ENCODE measurements around the gene PRKAG2.
"Not testable (repeated sequence)": the region's sequence is repeated elsewhere in the genome, so short reads cannot be mapped to it uniquely, and the experiment has no call there.

Gene PRKAG2

DNA sequence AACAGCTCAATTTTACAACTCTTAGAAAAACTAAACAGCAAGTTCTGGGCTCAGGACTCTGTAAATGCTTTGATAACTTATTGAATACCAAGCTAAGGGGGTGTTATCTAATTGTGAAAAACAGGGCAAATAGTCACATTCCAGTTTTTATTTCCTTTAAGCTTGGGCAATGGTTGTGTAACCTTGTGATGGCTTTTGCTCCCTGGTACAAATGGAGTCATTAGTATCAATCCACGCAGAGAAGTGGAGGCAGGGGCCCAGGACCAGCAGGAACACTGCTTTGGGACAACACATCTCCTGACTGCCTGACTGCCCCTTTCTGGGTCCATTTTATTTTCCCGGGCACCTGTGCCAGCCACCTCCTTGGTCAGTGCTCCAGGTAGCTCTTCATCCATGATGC, 5.8 kb upstream of the PRKAG2 start:
- Histone ChIP-seq H3K27ac (ENCODE audit: low read depth, low read length) (no peak overlapping the region), H3K4me3 (ENCODE audit: low read depth, low read length) (no peak overlapping the region), H3K27me3 (ENCODE audit: control insufficient read depth, insufficient read depth, low read length) (peaks cover 75% of the 10 kb centered on the region), H3K4me1 (ENCODE audit: control insufficient read depth, insufficient read depth, low read length) (peaks cover 7% of the 10 kb centered on the region), H3K9me3 (ENCODE audit: control insufficient read depth, insufficient read depth, low read depth, low read length) (no peaks in the 10 kb centered on the region), H3K36me3 (ENCODE audit: control insufficient read depth, insufficient read depth, low read length) (no peaks in the 10 kb centered on the region), H3K9ac (ENCODE audit: low read length) (no peak overlapping the region)

GRCh38 chr7:151880688-151881087, 3.8 kb upstream of the PRKAG2 start:
- H3K36me3 ChIP-seq (ENCODE audit: control insufficient read depth, insufficient read depth, low read length): no peaks in the 10 kb centered on the region
- no peak overlapping the region for H3K9ac ChIP-seq (ENCODE audit: low read length)
- peaks cover 7% of the 10 kb centered on the region for H3K4me1 ChIP-seq (ENCODE audit: control insufficient read depth, insufficient read depth, low read length)
- H3K27me3 ChIP-seq (ENCODE audit: control insufficient read depth, insufficient read depth, low read length): peaks cover 77% of the 10 kb centered on the region
- H3K4me3 ChIP-seq (ENCODE audit: low read depth, low read length): no peak overlapping the region
- H3K9me3 ChIP-seq (ENCODE audit: control insufficient read depth, insufficient read depth, low read depth, low read length): no peaks in the 10 kb centered on the region
- H3K27ac ChIP-seq (ENCODE audit: low read depth, low read length): no peak overlapping the region

DNA sequence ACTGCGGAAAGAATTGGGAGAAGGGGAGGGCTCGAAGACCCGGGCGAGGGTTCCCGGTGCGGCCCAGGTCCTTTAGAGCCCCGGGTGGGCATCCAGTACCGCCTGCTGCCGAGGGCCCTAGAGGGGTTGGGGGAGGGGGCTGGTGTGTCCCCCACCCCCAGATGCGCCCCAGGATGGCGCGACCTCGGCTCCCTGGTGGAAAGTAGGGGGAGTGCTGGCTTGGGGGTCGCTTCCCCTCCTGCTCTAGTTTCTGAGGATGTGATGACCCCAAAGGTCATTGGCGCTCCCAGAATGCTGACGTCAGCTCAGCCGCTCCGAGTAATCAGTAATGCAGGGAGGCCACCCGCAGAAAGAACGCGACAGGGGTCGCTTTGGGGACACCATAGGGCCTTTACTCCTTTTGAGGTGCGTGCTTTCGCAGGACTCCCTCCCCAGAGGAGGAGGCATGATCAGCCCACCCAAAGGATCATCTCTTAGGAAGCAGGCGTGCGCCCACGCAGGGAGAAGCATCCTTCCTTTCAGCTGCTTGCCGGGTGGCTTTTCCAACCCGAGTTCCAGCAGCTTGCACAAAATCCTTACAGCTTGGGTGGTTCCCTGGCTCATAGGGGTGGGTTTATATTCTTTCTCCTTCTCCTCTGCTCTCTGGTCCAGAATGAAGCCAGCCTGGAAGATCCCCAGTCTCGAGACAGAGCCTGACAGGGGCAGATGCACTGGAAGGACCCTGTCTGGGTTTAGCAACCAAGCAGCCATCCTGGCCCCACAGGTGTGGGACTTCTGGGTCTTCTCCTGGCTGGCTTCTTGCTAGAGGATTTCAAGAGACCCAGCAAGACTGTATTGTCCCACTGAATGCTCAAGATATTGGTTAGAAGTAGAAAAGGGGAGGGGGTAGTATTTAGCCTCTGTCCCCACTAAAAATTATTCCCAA, 1.3 kb upstream of the PRKAG2 start:
- Histone ChIP-seq H3K27me3 (ENCODE audit: control insufficient read depth, insufficient read depth, low read length) (peaks cover 66% of the 10 kb centered on the region), H3K9me3 (ENCODE audit: control insufficient read depth, insufficient read depth, low read depth, low read length) (no peaks in the 10 kb centered on the region), H3K9ac (ENCODE audit: low read length) (no peak overlapping the region), H3K4me1 (ENCODE audit: control insufficient read depth, insufficient read depth, low read length) (peaks cover 10% of the 10 kb centered on the region), H3K27ac (ENCODE audit: low read depth, low read length) (no peak overlapping the region), H3K36me3 (ENCODE audit: control insufficient read depth, insufficient read depth, low read length) (no peaks in the 10 kb centered on the region), H3K4me3 (ENCODE audit: low read depth, low read length) (peak overlapping the region; percentile 89)

DNA sequence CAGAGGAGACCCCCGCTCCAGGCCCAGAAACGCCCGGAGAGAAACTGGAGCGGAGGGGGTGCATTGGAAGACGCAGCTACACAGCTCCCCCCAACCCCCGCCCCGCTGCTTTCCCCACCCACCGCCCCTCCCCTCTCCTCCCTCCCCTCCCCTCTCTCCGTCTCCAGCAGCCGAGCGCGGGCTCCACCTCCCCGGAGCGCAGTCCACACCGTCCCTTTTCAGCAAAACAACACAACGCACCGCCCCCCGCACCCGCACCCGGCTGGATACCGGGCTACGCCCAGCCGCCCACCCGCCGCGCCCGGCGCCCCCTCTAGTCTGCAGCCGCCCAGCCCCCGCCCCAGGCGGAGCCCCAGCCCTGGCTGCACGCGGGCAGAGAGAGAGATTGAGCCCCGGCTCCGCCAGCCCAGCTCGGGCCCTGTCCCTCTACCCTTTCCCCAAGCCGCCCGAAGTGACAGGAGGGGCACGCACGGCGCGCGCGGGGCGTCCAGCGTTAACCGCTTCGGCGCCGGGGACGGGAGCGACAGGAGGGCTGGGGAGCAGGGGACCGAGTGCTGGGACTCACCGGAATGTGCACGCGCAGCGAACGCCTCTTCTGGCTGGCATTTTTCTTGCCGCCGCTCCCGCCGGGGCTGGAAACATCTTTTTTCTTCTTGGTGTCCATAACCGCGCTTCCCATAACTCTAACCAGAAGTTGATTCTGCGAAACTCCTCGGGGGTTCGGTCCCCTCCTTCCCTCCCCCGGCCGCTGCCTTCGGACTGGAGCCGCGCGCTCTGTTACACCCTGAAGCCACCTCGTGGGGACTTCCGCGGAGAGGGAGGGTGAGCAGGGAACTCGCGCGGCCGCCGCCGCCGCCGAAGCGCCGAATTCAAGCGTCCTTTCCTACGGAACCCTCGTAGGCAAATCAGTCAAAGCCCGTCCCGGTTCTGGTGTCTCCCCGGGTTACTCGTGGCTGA, 695 bp downstream of the PRKAG2 start:
- Histone ChIP-seq H3K9me3 (ENCODE audit: control insufficient read depth, insufficient read depth, low read depth, low read length) (no peaks in the 10 kb centered on the region), H3K27ac (ENCODE audit: low read depth, low read length) (no peak overlapping the region), H3K4me3 (ENCODE audit: low read depth, low read length) (peak overlapping the region; percentile 89), H3K4me1 (ENCODE audit: control insufficient read depth, insufficient read depth, low read length) (peaks cover 10% of the 10 kb centered on the region), H3K27me3 (ENCODE audit: control insufficient read depth, insufficient read depth, low read length) (peaks cover 70% of the 10 kb centered on the region), H3K36me3 (ENCODE audit: control insufficient read depth, insufficient read depth, low read length) (no peaks in the 10 kb centered on the region), H3K9ac (ENCODE audit: low read length) (peak overlapping the region; percentile 53)

- not testable (repeated sequence) for H3K36me3 ChIP-seq (ENCODE audit: control insufficient read depth, insufficient read depth, low read length); H3K9ac ChIP-seq (ENCODE audit: low read length); H3K9me3 ChIP-seq (ENCODE audit: control insufficient read depth, insufficient read depth, low read depth, low read length); H3K27ac ChIP-seq (ENCODE audit: low read depth, low read length); H3K4me3 ChIP-seq (ENCODE audit: low read depth, low read length)
- H3K4me1 ChIP-seq (ENCODE audit: control insufficient read depth, insufficient read depth, low read length): peaks cover 10% of the 10 kb centered on the region
- H3K27me3 ChIP-seq (ENCODE audit: control insufficient read depth, insufficient read depth, low read length): peaks cover 64% of the 10 kb centered on the region
These were observed 2.4 kb downstream of the PRKAG2 start for GRCh38 chr7:151874479-151874878.

DNA sequence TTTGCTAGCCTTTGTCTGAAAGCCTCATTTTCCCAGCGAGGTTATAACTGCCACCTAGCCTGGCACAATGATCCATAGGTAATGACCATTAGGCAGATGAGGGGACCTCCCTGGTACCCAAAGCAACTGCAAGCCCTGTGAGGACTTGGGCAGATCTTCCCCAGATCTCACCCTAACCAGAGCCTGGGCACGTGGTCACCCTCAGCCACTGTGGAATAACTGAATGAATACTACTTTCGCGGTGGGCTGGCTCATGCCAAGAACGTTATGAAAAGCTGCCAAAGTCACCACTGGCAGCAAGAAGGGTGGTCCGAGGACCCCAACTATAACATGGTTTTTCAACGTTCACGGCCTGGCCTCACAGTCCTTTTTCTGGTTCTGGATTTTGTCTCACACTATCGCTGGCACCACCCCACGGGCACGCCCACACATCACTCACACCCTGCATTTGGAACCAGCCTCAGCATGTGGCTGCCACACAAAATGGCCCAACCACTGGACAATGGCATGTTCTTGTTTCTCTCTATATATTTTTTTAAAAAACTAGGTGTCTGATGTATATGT, 3.4 kb downstream of the PRKAG2 start:
- no peaks in the 10 kb centered on the region for H3K36me3 ChIP-seq (ENCODE audit: control insufficient read depth, insufficient read depth, low read length)
- H3K4me1 ChIP-seq (ENCODE audit: control insufficient read depth, insufficient read depth, low read length): peaks cover 14% of the 10 kb centered on the region
- H3K9me3 ChIP-seq (ENCODE audit: control insufficient read depth, insufficient read depth, low read depth, low read length): no peaks in the 10 kb centered on the region
- peaks cover 57% of the 10 kb centered on the region for H3K27me3 ChIP-seq (ENCODE audit: control insufficient read depth, insufficient read depth, low read length)
- no peak overlapping the region for H3K9ac ChIP-seq (ENCODE audit: low read length)
- H3K27ac ChIP-seq (ENCODE audit: low read depth, low read length): no peak overlapping the region
- no peak overlapping the region for H3K4me3 ChIP-seq (ENCODE audit: low read depth, low read length)

GRCh38 chr7:151872531-151873401, 4.1 kb downstream of the PRKAG2 start:
- H3K36me3 ChIP-seq (ENCODE audit: control insufficient read depth, insufficient read depth, low read length): no peaks in the 10 kb centered on the region
- no peak overlapping the region for H3K27ac ChIP-seq (ENCODE audit: low read depth, low read length)
- H3K4me1 ChIP-seq (ENCODE audit: control insufficient read depth, insufficient read depth, low read length): peaks cover 14% of the 10 kb centered on the region
- H3K9me3 ChIP-seq (ENCODE audit: control insufficient read depth, insufficient read depth, low read depth, low read length): no peaks in the 10 kb centered on the region
- no peak overlapping the region for H3K4me3 ChIP-seq (ENCODE audit: low read depth, low read length)
- no peak overlapping the region for H3K9ac ChIP-seq (ENCODE audit: low read length)
- peaks cover 50% of the 10 kb centered on the region for H3K27me3 ChIP-seq (ENCODE audit: control insufficient read depth, insufficient read depth, low read length)

DNA sequence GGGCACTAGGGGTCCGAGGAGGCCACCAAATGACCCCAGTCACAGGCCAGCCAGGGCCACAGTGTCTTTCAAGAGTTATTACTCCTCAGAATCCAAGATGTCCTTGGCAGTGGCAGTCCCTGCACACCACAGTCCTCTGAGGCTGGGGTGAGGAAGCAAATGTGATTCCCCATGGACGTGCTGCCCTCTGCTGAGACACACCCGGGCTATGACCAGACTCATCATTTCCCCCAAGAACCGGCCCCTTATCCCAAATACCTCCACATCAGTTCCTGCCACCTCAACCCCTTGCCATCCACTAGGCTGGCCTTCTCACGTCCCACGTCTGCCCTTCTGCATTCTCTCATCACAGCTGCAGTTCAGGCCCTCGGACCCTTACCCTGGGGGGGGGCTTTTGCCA, 5.0 kb downstream of the PRKAG2 start:
- Histone ChIP-seq H3K4me1 (ENCODE audit: control insufficient read depth, insufficient read depth, low read length) (peaks cover 13% of the 10 kb centered on the region), H3K9ac (ENCODE audit: low read length) (no peak overlapping the region), H3K36me3 (ENCODE audit: control insufficient read depth, insufficient read depth, low read length) (no peaks in the 10 kb centered on the region), H3K4me3 (ENCODE audit: low read depth, low read length) (no peak overlapping the region), H3K27ac (ENCODE audit: low read depth, low read length) (no peak overlapping the region), H3K9me3 (ENCODE audit: control insufficient read depth, insufficient read depth, low read depth, low read length) (no peaks in the 10 kb centered on the region), H3K27me3 (ENCODE audit: control insufficient read depth, insufficient read depth, low read length) (peaks cover 41% of the 10 kb centered on the region)

- Histone ChIP-seq H3K36me3 (ENCODE audit: control insufficient read depth, insufficient read depth, low read length) (no peaks in the 10 kb centered on the region), H3K9me3 (ENCODE audit: control insufficient read depth, insufficient read depth, low read depth, low read length) (no peaks in the 10 kb centered on the region), H3K9ac (ENCODE audit: low read length) (no peak overlapping the region), H3K4me3 (ENCODE audit: low read depth, low read length) (no peak overlapping the region), H3K4me1 (ENCODE audit: control insufficient read depth, insufficient read depth, low read length) (peaks cover 13% of the 10 kb centered on the region), H3K27me3 (ENCODE audit: control insufficient read depth, insufficient read depth, low read length) (peaks cover 35% of the 10 kb centered on the region), H3K27ac (ENCODE audit: low read depth, low read length) (no peak overlapping the region)
These were observed 5.7 kb downstream of the PRKAG2 start for GRCh38 chr7:151871189-151871735.
